Activated CD4-positive, CD25-positive, alpha-beta regulatory T cell treated with anti-CD3 and anti-CD28 coated beads, Interleukin-2, amount 50 U/mL, for 16 hours (primary cell): ENCODE data around the gene MOV10.

Source experiments
- DNase-seq: peaks from one replicate; pipeline ENCODE4 v3.0.0-alpha.2; 2020; ENCODE audit warnings: low read depth, low spot score

The MOV10 gene

DNA sequence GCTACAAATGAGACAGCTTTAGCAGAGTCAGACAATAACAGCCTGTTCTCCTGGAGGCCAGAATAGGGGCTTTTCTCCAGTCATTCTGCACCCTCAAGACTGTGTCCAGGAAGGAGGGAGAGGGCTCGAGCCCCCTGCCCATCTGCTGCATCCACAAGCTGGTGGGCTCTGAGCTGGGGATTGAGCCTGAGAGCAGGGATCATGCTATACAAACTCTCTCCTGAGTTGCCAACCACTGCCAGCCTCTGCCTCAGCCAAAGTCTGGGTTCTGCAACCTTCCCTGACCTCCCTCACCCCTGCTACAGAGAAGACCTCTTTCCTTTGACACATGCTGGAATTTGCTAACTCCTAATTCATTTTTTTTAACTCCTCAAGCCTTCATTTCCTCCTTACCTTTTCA lies 55.5 kb downstream of the MOV10 start:
- DNase-seq: no peak

GRCh38 chr1:112731451-112731850 lies 57.0 kb downstream of the MOV10 start:
- DNase-seq: no peak

- no peak for DNase-seq
Observed at GRCh38 chr1:112735752-112736151, 61.3 kb downstream of the MOV10 start.

GRCh38 chr1:112737573-112737972 lies 63.1 kb downstream of the MOV10 start:
- DNase-seq: no peak

- no peak for DNase-seq
Observed at GRCh38 chr1:112743174-112744008, 68.9 kb downstream of the MOV10 start.

DNA sequence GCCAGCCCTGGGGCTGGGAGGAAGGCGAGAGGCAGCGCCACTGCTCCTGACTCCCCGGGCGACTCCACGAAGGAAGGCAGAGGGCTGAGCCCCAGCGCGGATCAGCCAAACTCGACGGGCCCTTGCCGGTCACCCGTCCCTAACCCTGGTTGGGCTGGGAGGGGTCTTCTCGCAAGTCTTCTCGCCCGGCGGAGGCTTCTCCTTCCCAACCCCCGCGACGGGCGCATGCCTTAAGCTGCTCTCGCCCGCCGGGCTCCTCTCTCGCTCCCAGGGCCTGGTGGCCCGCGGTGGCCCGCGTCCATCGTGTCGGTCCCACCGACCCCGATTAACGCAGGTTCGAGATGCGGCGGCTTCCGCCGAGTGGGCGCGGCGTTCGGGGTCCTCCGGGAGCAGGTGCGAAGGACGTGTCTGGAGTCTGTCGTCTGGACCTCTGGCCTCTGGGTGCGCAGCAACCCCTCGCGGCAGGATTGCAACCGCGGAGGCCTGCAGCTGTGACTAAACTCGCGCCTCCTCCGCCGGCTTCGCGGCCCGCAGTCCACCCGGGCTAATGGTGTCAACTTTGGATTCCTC lies 69.6 kb downstream of the MOV10 start:
- no peak for DNase-seq

- no peak for DNase-seq
Observed at GRCh38 chr1:112748396-112748795, 73.9 kb downstream of the MOV10 start.
